GM18907 (cell line): ENCODE data around the gene SWT1.
"Not testable (repeated sequence)": the region's sequence is repeated elsewhere in the genome, so short reads cannot be mapped to it uniquely, and the experiment has no call there.

Experiments used
- ATAC-seq: cut with Tn5 transposase; IDR thresholded peaks from one replicate; pipeline ENCODE4 v1.9.1; 2021; ENCODE audit warnings: mild to moderate bottlenecking, moderate library complexity; ENCODE audit not compliant: unreplicated experiment

Gene SWT1

GRCh38 chr1:185244015-185244747, 87.2 kb downstream of the SWT1 start:
- ATAC-seq: no peak

DNA sequence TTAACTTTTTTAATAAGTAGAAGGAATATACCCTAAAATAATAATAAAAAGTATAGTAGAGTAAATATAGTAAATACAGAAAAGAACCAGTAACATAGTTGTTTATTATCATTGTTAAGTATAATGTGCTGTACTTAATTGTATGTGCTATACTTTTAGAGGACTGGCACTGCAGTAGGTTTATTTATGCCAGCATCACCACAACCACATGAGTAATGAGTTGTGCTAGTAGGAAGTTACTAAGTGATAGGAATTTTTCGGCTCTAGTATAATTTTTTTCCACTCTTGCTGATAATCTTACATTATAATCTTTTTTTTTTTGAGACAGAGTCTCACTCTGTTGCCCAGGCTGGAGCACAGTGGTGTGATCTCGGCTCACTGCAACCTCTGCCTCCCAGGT, 88.5 kb downstream of the SWT1 start:
- ATAC-seq: no peak

DNA sequence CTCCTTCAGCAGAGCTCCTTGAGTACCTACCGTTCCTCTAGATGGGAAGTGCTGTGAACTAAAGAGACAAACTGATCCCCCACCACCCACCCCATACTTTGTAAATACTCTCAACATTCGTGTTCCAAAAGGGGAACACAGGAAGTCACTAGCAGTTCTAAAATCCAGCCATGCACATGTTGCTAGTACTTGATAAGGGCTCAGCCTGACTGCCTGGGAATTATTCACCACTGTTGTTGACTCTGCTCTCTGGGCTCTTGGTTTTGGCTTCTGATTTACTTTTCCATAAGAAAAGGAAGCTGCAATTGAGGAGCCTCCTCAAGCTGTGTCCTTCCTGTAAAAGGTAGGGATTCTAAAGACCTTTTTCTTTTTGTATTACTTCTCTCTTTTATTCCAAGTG, 92.6 kb downstream of the SWT1 start:
- no peak for ATAC-seq

- no peak for ATAC-seq
Measured at GRCh38 chr1:185250063-185250462, 93.1 kb downstream of the SWT1 start.

GRCh38 chr1:185251928-185252327, 95.0 kb downstream of the SWT1 start:
- ATAC-seq: not testable (repeated sequence)

GRCh38 chr1:185252404-185252803, 95.4 kb downstream of the SWT1 start:
- ATAC-seq: not testable (repeated sequence)

DNA sequence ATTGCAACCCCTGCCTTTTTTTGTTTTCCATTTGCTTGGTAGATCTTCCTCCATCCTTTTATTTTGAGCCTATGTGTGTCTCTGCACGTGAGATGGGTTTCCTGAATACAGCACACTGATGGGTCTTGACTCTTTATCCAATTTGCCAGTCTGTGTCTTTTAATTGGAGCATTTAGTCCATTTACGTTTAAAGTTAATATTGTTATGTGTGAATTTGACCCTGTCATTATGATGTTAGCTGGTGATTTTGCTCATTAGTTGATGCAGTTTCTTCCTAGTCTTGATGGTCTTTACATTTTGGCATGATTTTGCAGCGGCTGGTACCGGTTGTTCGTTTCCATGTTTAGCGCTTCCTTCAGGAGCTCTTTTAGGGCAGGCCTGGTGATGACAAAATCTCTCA, 98.6 kb downstream of the SWT1 start:
- not testable (repeated sequence) for ATAC-seq

DNA sequence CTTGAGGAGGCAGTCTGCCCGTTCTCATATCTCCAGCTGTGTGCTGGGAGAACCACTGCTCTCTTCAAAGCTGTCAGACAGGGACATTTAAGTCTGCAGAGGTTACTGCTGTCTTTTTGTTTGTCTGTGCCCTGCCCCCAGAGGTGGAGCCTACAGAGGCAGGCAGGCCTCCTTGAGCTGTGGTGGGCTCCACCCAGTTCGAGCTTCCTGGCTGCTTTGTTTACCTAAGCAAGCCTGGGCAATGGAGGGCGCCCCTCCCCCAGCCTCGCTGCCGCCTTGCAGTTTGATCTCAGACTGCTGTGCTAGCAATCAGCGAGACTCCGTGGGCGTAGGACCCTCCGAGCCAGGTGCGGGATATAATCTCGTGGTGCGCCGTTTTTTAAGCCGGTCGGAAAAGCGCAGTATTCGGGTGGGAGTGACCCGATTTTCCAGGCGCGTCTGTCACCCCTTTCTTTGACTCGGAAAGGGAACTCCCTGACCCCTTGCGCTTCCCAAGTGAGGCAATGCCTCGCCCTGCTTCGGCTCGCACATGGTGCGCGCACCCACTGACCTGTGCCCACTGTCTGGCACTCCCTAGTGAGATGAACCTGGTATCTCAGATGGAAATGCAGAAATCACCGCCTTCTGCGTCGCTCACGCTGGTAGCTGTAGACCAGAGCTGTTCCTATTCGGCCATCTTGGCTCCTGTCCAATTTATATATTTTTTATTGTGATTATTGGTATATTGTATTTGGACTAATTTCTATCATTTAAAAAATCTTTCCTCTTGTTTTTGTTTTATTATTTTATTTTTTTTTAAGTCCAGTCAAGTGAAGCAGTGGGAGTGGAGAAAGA, 100.4 kb downstream of the SWT1 start:
- ATAC-seq: not testable (repeated sequence)

DNA sequence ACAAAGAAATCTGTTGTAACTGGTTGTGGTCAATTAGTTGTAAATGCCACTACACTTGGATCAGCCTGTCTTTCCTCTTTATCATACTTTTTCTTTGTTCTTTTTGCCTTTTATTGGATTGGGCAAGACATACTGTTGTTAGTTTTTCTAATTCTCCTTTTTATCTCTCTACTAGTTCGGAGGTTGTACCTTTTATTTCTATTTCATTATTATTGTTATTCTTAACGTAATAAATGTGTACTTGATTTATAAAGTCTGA, 100.9 kb downstream of the SWT1 start:
- ATAC-seq: no peak

- ATAC-seq: no peak
Measured at GRCh38 chr1:185258676-185259075, 101.7 kb downstream of the SWT1 start.

DNA sequence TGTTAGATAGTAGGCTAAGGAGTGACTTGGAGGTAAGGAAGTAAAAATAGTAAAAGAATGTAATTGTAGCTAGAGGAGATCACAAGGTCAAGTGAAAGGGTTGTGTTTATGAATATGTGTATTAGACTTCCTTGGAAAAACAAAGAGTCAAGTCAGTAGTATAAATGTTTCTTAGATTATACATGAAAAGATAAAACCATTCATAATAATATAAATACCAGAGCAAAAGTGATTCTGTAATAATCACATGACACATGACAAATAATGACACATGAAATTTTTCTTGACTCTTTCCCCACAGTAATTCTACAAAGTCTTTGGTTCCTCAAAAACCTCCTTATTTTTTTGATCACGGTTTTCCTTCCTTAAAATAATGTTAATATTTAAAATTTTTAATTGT, 103.6 kb downstream of the SWT1 start:
- no peak for ATAC-seq

- ATAC-seq: no peak
Measured at GRCh38 chr1:185262151-185262550, 105.2 kb downstream of the SWT1 start.

DNA sequence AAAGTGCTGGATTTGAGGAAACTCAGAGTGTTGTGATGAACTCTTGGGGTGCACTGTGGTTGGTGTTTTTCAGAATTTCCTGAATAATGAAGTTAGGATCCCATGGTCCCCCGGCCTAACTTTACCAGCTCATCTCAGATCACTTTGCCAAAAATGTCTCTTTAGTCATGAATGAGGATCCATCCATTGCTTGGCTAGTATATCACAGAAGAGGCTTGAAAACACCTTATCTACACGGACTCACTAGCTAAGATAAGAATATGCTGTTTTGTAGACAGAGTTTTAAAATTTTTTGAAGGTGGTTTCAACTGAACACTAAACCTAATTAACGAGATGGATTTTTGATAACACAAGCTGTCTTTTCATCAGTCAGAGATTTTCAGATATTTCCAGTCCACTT, 106.3 kb downstream of the SWT1 start:
- no peak for ATAC-seq

DNA sequence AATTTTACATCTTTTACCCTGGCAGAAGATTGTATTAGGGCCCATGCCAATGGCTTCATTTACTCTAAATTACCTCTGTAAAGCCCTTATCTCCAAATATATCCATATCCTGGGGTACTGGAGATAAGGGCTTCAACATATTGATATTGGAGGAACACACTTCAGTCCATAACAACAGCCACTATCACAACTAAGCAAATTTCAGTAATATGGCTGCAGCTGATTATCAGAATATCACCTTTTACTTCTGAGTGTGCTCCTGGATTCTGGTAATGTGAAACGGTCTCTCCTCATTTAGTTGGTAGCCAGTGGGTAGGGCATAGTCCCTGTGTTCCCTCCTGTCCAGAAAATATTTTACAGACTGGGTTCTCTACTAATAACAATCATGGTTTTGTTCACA, 106.8 kb downstream of the SWT1 start:
- no peak for ATAC-seq

DNA sequence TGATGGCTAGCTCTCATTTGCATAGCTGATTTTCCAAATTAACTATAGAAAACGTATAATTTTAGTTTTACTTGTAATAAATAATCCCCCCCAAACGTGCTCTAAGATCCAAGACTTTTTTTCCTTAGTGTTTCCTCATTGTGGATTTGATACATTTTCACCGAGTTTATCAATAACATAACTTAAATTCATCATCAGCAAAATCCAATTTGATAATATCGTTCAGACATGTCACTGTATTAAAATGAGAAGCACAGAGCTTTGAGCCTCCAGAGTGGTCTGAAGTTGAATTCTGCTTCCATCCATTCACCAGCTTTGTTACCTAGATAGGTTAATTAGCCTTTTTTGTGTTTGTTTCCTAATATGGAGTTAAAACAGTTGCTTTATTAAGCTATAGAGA, 108.3 kb downstream of the SWT1 start:
- no peak for ATAC-seq

- no peak for ATAC-seq
Measured at GRCh38 chr1:185267301-185267700, 110.3 kb downstream of the SWT1 start.

GRCh38 chr1:185267701-185268100, 110.7 kb downstream of the SWT1 start:
- ATAC-seq: no peak

- no peak for ATAC-seq
Measured at GRCh38 chr1:185268352-185268751, 111.4 kb downstream of the SWT1 start.

DNA sequence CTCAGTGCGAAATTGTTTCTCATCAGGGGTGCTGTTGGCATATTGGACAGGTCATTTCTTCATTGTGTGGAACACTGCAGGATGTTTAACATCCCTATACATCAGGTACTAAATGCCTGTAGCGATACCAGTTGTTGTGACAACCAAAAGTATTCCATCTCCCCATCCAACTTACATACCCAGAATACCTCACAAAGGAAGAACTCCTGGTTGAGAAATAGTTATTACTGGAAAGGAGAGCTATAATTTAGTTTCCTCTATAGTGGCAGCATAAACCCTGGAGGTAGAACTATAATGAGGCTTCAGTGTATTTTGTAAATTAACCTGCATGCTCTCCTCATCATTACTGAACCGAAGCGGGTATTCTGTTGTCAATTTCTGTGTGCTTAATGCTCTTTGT, 115.0 kb downstream of the SWT1 start:
- ATAC-seq: no peak

- no peak for ATAC-seq
Measured at GRCh38 chr1:185279571-185279970, 122.6 kb downstream of the SWT1 start.

DNA sequence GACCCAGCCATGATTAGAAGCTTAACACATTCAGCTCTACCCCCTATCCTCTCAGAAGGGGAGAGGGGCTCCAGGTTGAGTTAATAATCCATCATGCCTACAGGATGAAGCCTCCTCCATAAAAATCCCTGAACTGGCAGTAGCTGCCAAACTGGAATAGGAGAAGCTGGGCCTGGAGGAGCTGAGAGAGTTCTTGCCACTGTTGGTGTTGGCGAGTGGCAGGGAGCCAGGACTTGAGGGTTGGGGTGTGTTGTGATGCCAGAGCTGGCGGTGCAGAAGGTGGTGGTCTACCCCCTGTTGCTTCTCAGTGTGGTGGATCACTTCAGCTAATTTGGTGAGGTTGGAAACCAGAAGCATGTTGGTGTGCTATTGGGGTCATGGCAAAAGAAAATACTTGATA, 123.6 kb downstream of the SWT1 start:
- ATAC-seq: no peak

GRCh38 chr1:185281245-185281644, 124.3 kb downstream of the SWT1 start:
- peak; percentile 99 for ATAC-seq

GRCh38 chr1:185284116-185284515, 127.1 kb downstream of the SWT1 start:
- ATAC-seq: no peak
